Activated CD8-positive, alpha-beta memory T cell treated with anti-CD3 and anti-CD28 coated beads, Interleukin-2, amount 50 U/mL, for 24 hours (primary cell): ENCODE results near the gene TRABD.
"Not testable (repeated sequence)": the region's sequence is repeated elsewhere in the genome, so short reads cannot be mapped to it uniquely, and the experiment has no call there.

ENCODE experiments used
- DNase-seq: peaks from one replicate; pipeline ENCODE4 v3.0.0-alpha.2; 2020; ENCODE audit errors: extremely low read depth

TRABD gene

DNA sequence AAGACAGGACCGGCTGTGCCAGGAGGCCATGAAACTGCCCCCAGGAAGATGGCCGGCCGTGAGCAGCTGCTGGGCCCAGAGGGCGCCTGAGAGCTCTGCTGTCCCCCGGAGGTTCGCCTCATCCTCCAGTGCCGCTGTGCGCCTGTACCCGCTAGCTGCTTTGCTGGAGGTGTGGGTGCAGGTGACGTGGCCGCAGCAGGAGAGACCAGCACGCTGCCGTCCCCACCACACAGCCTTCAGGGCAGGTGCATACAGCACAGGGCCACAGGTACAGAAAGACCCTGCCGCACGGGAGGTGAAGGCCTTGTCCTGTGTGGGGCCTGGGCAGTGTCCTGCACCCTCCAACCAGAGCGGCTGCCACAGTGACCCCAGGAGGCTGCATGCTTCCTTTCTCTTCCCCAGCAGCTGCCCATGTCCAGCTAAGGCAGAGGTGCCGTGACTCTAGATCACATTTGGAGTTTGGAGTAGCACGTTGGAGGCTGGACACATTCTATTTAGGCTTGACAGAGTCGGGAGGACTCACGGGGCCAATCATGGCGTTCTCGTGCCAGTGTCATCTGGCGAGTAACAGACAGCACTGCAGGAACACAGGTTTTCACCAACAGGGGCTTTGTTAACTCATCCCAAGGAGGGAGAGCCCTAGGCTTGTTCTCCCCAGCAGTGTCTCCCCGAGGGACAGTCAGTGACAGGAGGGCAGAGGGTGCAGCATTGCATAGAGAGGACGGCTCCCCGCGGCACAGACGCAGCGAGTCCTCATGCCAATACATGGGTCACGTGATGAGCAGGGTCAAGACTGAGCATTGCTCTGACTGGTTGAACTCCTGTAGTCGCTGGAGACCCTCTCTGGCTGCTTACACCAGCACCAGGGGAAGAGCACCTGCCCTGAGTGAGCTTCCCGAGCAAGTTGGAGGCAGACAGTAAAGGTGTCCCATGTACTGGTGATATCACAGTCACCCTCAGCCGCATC, 33.9 kb upstream of the TRABD start:
- DNase-seq, result no peak

GRCh38 chr22:50153056-50153755, 32.5 kb upstream of the TRABD start:
- DNase-seq, result no peak

DNA sequence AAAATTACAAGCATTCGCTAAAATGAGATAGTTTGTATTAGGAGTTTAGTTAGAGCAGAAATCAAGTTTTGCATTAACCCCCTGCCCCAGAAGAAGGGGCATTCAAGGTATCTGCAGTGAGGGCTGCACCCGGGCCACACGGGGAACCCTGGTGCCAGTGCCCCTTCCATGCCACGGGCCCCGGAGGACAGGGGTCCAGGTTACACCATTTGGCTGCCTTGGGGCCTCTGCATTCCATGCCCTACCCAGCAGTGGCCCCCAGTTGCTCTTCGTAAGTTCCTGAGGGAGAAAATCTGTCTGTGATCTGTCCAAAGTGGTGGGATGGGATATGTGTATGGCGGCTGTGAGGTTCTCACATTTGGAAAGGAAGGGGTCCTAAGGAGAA, 32.0 kb upstream of the TRABD start:
- DNase-seq, result no peak

DNA sequence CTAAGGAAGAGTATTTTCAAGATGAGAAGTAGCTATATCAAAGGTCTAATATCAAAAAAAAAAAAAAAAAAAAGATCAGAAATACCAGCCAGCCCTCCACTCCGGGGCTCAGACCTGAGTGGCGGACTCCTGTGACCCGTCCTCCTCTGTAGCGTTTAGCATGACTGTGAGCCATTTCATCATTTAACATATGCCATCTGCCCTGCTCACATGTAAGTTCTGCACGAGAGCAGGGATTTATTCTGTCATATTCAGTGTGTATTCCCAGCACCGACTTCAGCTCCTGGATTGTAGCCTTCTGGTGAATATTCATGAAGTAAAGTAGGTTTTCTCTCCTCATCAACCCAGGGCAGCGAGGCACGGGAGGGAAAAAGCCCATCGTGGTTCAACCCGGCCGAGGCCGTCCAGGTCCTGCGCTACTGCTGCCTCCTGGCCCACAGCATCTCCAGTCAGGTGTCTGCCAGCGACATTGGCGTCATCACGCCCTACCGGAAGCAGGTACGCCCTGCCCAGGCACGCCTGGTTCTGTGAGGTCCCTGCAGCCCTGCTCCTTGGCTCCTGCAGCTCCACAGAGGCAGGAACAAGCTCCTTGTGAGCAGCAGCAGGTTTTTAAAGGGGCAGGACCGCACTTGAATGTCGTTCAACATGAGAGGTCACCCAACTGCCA, 27.9 kb upstream of the TRABD start:
- no peak for DNase-seq

DNA sequence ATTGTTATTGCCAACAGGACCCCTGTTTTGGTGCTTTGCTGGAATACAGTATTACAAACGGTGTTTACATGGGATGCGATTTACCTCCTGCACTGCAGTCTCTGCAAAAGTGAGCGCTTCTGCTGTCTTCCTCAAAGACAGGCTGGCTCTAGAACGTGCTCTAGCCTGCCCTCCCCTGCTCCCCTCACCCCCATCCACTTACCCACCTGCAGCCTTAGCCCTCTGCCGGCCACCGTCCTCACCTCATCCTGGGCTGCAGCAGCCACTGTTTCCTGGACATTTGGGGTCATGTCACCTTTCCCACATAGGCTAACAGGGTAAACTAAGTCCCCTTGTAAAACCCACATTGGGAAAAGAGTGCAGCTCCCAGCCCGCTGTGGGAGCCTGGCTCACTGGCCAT, 24.8 kb upstream of the TRABD start:
- no peak for DNase-seq

- DNase-seq, result no peak
Observed at GRCh38 chr22:50161508-50162390, 24.0 kb upstream of the TRABD start.

- no peak for DNase-seq
Observed at GRCh38 chr22:50162391-50162956, 23.2 kb upstream of the TRABD start.

DNA sequence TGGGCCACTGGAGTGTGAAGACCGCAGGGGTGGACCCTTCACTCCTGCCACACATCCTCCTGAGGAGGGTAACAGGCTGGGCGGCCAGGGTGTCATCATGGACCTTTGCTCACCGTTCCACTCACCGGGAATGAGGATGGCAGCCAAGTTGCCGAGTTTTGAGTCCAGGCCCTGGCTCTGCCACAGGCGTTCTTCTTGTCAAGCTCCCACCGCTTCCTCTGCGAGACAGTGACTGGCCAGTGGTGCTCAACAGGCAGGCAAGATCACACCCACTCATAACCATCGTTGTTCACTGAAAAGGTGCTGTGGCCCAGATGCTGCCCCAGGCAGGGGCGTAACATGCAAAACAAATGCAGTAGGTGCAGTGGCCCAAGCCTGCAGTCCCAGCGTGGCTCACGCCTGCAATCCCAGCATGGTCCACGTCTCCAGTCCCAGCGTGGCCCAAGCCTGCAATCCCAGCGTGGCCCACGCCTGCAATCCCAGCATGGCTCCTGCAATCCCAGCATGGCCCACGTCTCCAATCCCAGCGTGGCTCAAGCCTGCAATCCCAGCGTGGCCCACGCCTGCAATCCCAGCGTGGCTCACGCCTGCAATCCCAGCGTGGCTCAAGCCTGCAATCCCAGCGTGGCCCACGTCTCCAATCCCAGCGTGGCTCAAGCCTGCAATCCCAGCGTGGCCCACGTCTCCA, 20.1 kb upstream of the TRABD start:
- DNase-seq, result no peak

DNA sequence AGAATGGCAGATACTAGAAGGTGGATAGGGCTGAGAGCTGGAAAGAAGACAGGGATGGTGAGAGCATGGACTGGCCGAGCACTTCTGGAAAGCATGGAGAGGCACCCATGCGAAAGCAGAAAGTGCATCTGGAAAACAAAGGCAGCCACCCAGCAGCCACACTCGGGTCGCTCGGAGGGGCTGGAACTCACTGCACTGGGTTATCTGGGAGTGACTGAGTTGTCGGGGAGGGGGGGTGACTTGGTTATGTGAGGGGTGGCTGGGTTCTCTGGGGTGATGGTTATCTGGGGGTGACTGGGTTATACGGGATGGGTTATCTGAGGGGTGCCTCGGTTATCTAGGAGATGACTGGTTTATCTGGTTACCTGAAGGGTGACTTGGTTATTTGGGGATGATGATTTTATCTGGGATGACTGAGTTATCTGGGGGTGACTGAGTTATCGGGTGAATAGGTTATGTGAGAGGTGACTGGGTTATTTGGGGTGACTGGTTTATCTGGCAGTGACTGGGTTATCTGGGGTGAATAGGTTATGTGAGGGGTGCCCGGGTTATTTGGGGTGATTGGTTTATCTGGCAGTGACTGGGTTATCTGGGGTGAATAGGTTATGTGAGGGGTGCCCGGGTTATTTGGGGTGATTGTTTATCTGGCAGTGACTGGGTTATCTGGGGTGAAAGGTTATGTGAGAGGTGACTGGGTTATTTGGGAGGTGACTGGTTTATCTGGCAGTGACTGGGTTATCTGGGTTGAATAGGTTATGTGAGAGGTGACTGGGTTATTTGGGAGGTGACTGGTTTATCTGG, 17.8 kb upstream of the TRABD start:
- DNase-seq, result no peak

DNA sequence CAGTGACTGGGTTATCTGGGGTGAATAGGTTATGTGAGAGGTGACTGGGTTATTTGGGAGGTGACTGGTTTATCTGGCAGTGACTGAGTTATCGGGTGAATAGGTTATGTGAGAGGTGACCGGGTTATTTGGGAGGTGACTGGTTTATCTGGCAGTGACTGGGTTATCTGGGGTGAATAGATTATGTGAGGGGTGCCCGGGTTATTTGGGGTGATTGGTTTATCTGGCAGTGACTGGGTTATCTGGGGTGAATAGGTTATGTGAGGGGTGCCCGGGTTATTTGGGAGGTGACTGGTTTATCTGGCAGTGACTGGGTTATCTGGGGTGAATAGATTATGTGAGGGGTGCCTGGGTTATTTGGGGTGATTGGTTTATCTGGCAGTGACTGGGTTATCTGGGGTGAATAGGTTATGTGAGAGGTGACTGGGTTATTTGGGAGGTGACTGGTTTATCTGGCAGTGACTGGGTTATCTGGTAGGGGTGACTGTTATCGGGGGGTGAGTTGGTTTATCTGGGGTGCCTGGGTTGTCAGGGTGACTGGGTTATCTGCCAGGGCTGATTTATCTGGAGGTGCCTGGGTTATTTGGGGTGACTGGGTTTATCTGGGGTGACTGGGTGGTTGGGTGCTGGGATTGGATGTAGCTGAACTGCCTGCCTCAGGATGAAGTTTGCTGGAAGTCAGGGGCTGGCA, 17.1 kb upstream of the TRABD start:
- DNase-seq, result not testable (repeated sequence)

GRCh38 chr22:50169181-50169759, 16.4 kb upstream of the TRABD start:
- no peak for DNase-seq

- DNase-seq, result no peak
Observed at GRCh38 chr22:50169774-50170341, 15.9 kb upstream of the TRABD start.

- no peak for DNase-seq
Observed at GRCh38 chr22:50170453-50171318, 15.0 kb upstream of the TRABD start, which contains the start of gene PANX2. PANX2 (plus strand) TSS chr22:50170731; CDS start chr22:50170731, 0 bp downstream.

GRCh38 chr22:50171319-50171964, 14.3 kb upstream of the TRABD start:
- no peak for DNase-seq

GRCh38 chr22:50171965-50172421, 13.7 kb upstream of the TRABD start:
- DNase-seq, result no peak

GRCh38 chr22:50173311-50173982, 12.3 kb upstream of the TRABD start:
- DNase-seq, result no peak
